PC-9 (cell line): ENCODE measurements around the gene PALM3. TPM values are rescaled to one million over a fixed set of nuclear protein-coding genes. Genes with fewer than 3 reads are reported as not detected.

Experiments
- BruUV-seq: library from RNA; stranded (reverse); fragments of 400-500 nt; replicated peaks from 2 replicates; lab custom pipeline; 2021; lab: Mats Ljungman, UMichigan
- CTCF ChIA-PET: fragments of 300-600 bp; sonication (Branson Sonifier 250); formaldehyde crosslinking; loops from one replicate; lab custom pipeline; 2022; ENCODE audit warnings: antibody characterized with exemption; lab: Charles Lee
- POLR2A ChIA-PET: fragments of 300-600 bp; sonication (Branson Sonifier 250); formaldehyde crosslinking; loops from one replicate; lab custom pipeline; 2022; ENCODE audit warnings: antibody characterized with exemption; ENCODE audit not compliant: unreplicated experiment; lab: Charles Lee
- DNase-seq, 2 experiments: peaks; one replicate each; pipeline versions ENCODE4 v3.0.0 to v3.0.0-alpha.2; 2015 to 2022; ENCODE audit warnings: mixed read lengths in 1 of 2
- H2AFZ ChIP-seq: fragments of 200-600 bp; sonication (generic); 2 replicates; pipeline ENCODE4 v1.8.1; 2017; ENCODE audit warnings: antibody characterized with exemption
- H3F3A ChIP-seq: fragments of 200-600 bp; sonication (generic); 2 replicates; pipeline ENCODE4 v1.8.1; 2017; ENCODE audit warnings: antibody characterized with exemption, mild to moderate bottlenecking, low read depth; ENCODE audit not compliant: insufficient read depth
- H3K27ac ChIP-seq: fragments of 200-600 bp; sonication (generic); 2 replicates; pipeline ENCODE4 v1.6.1; 2016; ENCODE audit warnings: mixed run types
- H3K27me3 ChIP-seq: fragments of 200-600 bp; sonication (generic); 2 replicates; pipeline ENCODE4 v1.6.1; 2016; ENCODE audit warnings: low read depth, mixed run types; ENCODE audit not compliant: insufficient read depth
- H3K36me3 ChIP-seq: fragments of 200-600 bp; sonication (generic); 2 replicates; pipeline ENCODE4 v1.6.1; 2016; ENCODE audit warnings: low read depth, mixed run types
- H3K4me1 ChIP-seq: fragments of 200-600 bp; sonication (generic); replicated peaks from 2 replicates; pipeline ENCODE4 v1.6.1; 2016; ENCODE audit warnings: mixed run types; ENCODE audit not compliant: insufficient read depth
- H3K4me2 ChIP-seq: fragments of 200-600 bp; sonication (generic); 2 replicates; pipeline ENCODE4 v1.6.1; 2017; ENCODE audit warnings: mixed run types
- H3K4me3 ChIP-seq: fragments of 200-600 bp; sonication (generic); 2 replicates; pipeline ENCODE4 v1.6.1; 2016; ENCODE audit warnings: mixed run types
- H3K79me2 ChIP-seq: fragments of 200-600 bp; sonication (generic); 2 replicates; pipeline ENCODE4 v1.6.1; 2017; ENCODE audit warnings: low read depth, mixed run types
- H3K9me2 ChIP-seq: fragments of 200-600 bp; sonication (generic); 2 replicates; pipeline ENCODE4 v1.8.1; 2017; ENCODE audit warnings: mild to moderate bottlenecking; ENCODE audit not compliant: insufficient read depth
- H3K9me3 ChIP-seq: fragments of 200-600 bp; sonication (generic); 2 replicates; pipeline ENCODE4 v1.8.1; 2016; ENCODE audit warnings: low read depth; ENCODE audit not compliant: insufficient read depth
- H4K20me1 ChIP-seq: fragments of 200-600 bp; sonication (generic); 2 replicates; pipeline ENCODE4 v1.8.1; 2017; ENCODE audit not compliant: insufficient read depth
- EZH2 ChIP-seq: fragments of 200-600 bp; sonication (generic); IDR thresholded peaks from 2 replicates; pipeline ENCODE4 v1.8.0; 2017; ENCODE audit warnings: antibody characterized with exemption, low read depth
- intact Hi-C: fragments of 100-400 bp; cut with micrococcal nuclease; formaldehyde crosslinking; loops from one replicate; pipeline ENCODE4 v1.10.0; 2022; ENCODE audit not compliant: unreplicated experiment
- total RNA-seq: library from RNA; stranded (reverse); gene quantifications from 2 replicates; pipeline ENCODE4 v1.2.3, GENCODE V29; 2021
- TF ChIP-seq, protein P1 (sequence below): fragments of 200-600 bp; sonication (generic); conservative IDR thresholded peaks from 2 replicates; pipeline ENCODE4 v1.6.1; 2017; ENCODE audit warnings: mixed run types, antibody characterized with exemption, mild to moderate bottlenecking, moderate library complexity

The PALM3 gene
- total RNA-seq, 1 experiment from 2014 or later = 28.8 TPM

DNA sequence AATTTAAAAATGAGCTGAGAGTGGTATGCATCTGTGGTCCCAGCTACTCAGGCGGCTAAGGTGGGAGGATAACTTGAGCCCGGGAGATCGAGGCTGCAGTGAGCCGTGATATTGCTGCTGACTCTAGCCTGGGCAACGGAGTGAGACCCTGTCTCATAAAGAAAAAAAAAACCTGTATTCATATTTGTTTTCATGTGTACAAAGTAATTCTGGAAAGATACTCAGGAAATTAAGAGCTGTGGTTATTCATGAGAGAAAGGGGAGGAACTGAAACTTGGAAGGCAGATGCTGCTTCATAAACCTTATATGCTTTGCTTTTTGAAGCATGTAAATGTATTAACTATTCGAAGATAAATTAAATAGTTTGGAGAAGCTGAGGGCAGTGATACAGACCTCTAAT, 42.8 kb downstream of the PALM3 start:
- H2AFZ ChIP-seq = no peak overlapping the region
- H3K36me3 ChIP-seq = no peaks in the 10 kb centered on the region
- ChIA-PET CTCF (interaction anchor here (0.7 kb wide), 1 partner anchor 116 kb away, joined by 3 read pairs; no protein-coding TSS in a partner anchor), POLR2A (interaction anchor here (0.6 kb wide), 1 partner anchor 31 kb away, joined by 3 read pairs; no protein-coding TSS in a partner anchor)
- peaks cover 33% of the 10 kb centered on the region; the same call in 1 of the 2 replicates for H3F3A ChIP-seq
- H3K9me2 ChIP-seq = no peaks in the 10 kb centered on the region
- intact Hi-C loops = no loop called here
- H3K4me1 ChIP-seq = peaks cover 18% of the 10 kb centered on the region
- H3K79me2 ChIP-seq = no peaks in the 10 kb centered on the region
- H4K20me1 ChIP-seq = no peaks in the 10 kb centered on the region
- no TSS peak for BruUV-seq
- DNase-seq = no peak
- no peak overlapping the region for H3K27ac ChIP-seq
- H3K27me3 ChIP-seq = no peaks in the 10 kb centered on the region
- no peaks in the 10 kb centered on the region for H3K9me3 ChIP-seq
- H3K4me2 ChIP-seq = no peak overlapping the region
- no peak overlapping the region for H3K4me3 ChIP-seq
- no peak for TF ChIP-seq EZH2
- TF ChIP-seq, protein P1, sequence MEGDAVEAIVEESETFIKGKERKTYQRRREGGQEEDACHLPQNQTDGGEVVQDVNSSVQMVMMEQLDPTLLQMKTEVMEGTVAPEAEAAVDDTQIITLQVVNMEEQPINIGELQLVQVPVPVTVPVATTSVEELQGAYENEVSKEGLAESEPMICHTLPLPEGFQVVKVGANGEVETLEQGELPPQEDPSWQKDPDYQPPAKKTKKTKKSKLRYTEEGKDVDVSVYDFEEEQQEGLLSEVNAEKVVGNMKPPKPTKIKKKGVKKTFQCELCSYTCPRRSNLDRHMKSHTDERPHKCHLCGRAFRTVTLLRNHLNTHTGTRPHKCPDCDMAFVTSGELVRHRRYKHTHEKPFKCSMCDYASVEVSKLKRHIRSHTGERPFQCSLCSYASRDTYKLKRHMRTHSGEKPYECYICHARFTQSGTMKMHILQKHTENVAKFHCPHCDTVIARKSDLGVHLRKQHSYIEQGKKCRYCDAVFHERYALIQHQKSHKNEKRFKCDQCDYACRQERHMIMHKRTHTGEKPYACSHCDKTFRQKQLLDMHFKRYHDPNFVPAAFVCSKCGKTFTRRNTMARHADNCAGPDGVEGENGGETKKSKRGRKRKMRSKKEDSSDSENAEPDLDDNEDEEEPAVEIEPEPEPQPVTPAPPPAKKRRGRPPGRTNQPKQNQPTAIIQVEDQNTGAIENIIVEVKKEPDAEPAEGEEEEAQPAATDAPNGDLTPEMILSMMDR = no peak

DNA sequence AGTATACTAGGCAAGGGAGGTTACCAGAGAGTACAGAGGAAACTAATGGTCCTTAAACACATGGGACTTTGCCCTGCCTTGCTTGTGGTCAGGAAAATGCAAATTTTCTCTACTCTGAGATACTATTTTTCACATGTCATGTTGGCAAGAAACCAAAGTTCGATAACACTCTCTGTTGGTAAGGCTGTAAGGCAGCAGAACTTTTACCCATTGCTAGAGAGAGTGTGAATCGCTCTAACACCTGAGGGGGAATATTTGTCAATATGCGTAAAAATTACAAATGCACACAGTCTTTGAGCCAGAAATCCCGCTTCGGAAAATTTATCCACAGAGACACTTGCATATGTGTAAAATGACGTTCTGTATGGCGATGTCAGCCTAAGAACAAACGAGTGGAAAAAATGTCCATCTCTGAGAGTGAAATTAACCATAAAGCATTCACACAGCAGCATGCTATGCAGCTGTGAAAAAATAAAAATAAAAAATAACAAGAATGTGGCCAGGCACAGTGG, 46.3 kb downstream of the PALM3 start:
- TF ChIP-seq, protein P1 = no peak
- TF ChIP-seq EZH2 = no peak
- H3K79me2 ChIP-seq = no peaks in the 10 kb centered on the region
- peaks cover 15% of the 10 kb centered on the region; the same call in 1 of the 2 replicates for H3F3A ChIP-seq
- H2AFZ ChIP-seq = no peak overlapping the region
- no TSS peak for BruUV-seq
- H3K27me3 ChIP-seq = no peaks in the 10 kb centered on the region
- H3K27ac ChIP-seq = no peak overlapping the region
- no peak overlapping the region for H3K4me3 ChIP-seq
- H3K9me3 ChIP-seq = no peaks in the 10 kb centered on the region
- ChIA-PET POLR2A (interaction anchor here (0.7 kb wide), 1 partner anchor 9 kb away, joined by 3 read pairs; no protein-coding TSS in a partner anchor), CTCF (interaction anchor here (0.6 kb wide), 1 partner anchor 16 kb away, joined by 3 read pairs; the partner anchor contains the start of gene IL27RA)
- intact Hi-C loops = no loop called here
- no peak overlapping the region for H3K4me2 ChIP-seq
- 0 out of 2 replicates have a peak, but pooled peaks cover 4% of the 10 kb centered on the region for H3K4me1 ChIP-seq
- H3K36me3 ChIP-seq = no peaks in the 10 kb centered on the region
- DNase-seq = no peak
- H4K20me1 ChIP-seq = no peaks in the 10 kb centered on the region
- H3K9me2 ChIP-seq = no peaks in the 10 kb centered on the region

GRCh38 chr19:14012378-14012915, 49.4 kb downstream of the PALM3 start:
- H3K27me3 ChIP-seq = no peaks in the 10 kb centered on the region
- H3K79me2 ChIP-seq = no peaks in the 10 kb centered on the region
- H3K27ac ChIP-seq = no peak overlapping the region
- no peaks in the 10 kb centered on the region for H3K9me2 ChIP-seq
- no peaks in the 10 kb centered on the region for H3K36me3 ChIP-seq
- no peak overlapping the region for H3K4me3 ChIP-seq
- no peaks in the 10 kb centered on the region for H4K20me1 ChIP-seq
- H3K4me2 ChIP-seq = no peak overlapping the region
- intact Hi-C loops = no loop called here
- DNase-seq = no peak
- peaks cover 28% of the 10 kb centered on the region for H3F3A ChIP-seq
- no peak overlapping the region for H2AFZ ChIP-seq
- peaks cover 6% of the 10 kb centered on the region for H3K4me1 ChIP-seq
- TF ChIP-seq EZH2 = no peak
- TF ChIP-seq, protein P1 = no peak
- CTCF ChIA-PET = no interaction called here
- POLR2A ChIA-PET = no interaction called here
- no TSS peak for BruUV-seq
- no peaks in the 10 kb centered on the region for H3K9me3 ChIP-seq
